GM12873 (cell line): ENCODE measurements around the gene CACNA2D2.

Experiments
- TF ChIP-seq, protein P1 (sequence below): IDR thresholded peaks from 2 replicates; pipeline ENCODE4 v1.5.1; 2012; ENCODE audit warnings: low read depth, mild to moderate bottlenecking, moderate library complexity, low read length, control low read depth; ENCODE audit not compliant: insufficient read depth; ENCODE audit errors: missing control alignments

CACNA2D2 gene

DNA sequence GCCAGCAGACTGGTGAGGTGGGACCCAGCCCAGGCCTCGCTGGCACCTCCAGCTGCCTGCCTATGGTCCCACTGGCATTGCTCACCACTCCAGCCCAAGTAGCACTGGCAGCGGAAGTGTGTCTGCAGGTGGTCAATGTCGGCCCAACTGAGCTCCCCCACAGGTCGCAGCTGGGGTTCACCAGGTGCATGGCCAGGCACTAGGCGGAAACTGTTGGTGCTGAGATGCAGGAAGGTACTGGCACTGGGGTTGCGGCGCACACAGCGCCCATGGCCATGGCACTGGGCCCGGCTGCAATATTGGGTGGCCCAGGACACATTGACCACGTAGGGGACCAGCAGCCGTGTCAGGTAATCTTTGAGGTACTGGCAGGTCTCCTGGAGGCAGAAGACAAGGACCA is 185.3 kb downstream of the CACNA2D2 start:
- TF ChIP-seq, protein P1, sequence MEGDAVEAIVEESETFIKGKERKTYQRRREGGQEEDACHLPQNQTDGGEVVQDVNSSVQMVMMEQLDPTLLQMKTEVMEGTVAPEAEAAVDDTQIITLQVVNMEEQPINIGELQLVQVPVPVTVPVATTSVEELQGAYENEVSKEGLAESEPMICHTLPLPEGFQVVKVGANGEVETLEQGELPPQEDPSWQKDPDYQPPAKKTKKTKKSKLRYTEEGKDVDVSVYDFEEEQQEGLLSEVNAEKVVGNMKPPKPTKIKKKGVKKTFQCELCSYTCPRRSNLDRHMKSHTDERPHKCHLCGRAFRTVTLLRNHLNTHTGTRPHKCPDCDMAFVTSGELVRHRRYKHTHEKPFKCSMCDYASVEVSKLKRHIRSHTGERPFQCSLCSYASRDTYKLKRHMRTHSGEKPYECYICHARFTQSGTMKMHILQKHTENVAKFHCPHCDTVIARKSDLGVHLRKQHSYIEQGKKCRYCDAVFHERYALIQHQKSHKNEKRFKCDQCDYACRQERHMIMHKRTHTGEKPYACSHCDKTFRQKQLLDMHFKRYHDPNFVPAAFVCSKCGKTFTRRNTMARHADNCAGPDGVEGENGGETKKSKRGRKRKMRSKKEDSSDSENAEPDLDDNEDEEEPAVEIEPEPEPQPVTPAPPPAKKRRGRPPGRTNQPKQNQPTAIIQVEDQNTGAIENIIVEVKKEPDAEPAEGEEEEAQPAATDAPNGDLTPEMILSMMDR, result no peak

DNA sequence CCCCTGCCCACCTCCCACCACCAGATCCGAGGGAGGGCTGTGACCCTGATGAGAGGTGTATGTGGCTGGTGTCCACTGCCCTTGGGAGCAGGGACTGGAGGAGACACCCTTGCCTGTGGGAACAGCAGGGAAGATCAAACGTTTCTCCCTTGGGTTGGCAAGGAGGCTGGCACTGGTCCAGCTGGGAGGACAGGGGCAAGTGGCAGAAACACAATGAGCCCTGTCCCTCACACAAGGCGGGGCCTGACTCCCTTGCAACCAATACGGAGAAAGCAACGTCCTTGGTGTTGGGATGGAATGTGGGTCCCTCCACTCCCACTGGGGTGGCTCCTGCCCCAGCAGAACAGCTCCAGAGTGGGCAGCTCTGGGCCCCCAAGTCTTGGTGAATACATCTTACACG is 186.1 kb downstream of the CACNA2D2 start:
- TF ChIP-seq, protein P1, result no peak

DNA sequence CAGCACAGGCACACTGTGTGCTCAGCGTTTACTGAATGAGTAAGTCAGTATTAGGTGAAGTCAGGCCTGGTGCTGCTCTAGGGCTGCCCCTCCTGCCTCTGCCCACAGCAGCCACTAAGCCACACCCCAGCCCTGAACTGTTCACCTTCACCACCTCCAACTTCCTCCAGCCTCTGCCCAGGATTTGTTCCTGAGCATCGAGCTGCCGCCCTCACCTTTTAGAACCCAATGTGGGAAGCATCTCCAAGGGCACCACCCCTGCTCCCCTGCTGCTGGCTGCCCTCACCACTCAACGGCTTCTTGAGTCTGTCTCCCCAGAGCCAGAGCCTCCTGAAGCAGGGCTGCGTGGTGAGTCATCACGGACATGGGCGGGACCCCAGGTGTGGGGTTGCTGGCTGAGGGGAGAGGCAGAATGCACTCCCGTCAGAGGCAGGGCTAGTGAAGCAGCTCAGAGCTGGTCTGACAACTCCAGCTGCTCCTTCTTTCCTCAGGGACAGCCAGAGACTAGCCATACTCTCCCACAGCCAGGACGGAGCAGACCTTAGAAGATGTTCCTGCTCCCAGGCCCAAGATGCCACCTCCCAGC is 186.7 kb downstream of the CACNA2D2 start:
- TF ChIP-seq, protein P1, result no peak

DNA sequence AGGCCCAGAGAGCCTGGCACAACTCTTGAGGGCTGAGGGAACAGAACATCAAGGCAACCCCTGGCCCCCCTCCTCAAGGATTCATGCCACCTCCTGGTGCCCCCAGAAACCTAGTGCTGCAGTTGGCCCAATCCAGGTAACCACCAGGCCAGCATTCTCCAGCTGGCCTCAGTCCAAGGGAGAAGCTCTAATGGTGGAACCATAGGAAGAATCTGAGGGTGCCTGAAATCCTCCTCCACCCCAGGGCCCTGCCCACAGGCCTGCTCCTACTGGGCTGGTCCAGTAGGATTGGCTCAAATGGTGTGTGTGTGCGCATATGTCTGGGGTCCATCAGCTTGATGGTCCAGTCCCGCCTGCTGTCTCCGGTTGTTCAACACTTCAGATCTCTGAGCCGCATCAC is 188.6 kb downstream of the CACNA2D2 start:
- TF ChIP-seq, protein P1, result no peak

DNA sequence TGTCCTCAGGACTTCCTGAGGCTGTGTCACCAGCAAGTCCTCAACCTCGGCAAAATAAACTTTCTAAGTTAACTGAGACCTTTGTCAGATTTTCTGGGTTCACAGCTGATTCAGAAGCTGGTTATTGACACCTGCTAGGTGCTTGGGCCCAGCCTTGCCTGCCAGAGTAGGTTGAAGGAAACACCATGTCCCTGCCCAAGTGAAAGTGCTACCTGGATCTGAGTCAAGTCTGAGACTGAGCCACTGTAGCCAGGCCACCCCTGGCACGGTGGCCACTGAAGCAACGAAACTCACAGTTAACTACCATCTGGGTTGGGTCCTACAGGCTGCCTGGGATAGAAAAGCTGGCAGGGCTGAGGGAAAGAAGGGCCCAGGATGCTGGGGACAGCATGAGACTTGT is 189.1 kb downstream of the CACNA2D2 start:
- TF ChIP-seq, protein P1, result no peak
